Renal pelvis (tissue), 4 donors: ENCODE measurements around the gene SERGEF. TPM values are rescaled to one million over a fixed set of nuclear protein-coding genes. Genes with fewer than 3 reads are reported as not detected.

Experiments used
- DNase-seq: peaks from one replicate; pipeline ENCODE4 v3.0.0-alpha.2; 2013
- polyA plus RNA-seq, 3 donors: library from polyadenylated mRNA; unstranded; fragments of 120-200 nt; gene quantifications; one replicate each; pipeline ENCODE4 v1.2.1, GENCODE V29; 2013; ENCODE audit not compliant: insufficient read length in 3 of 3

The SERGEF gene
- polyA plus RNA-seq, 3 donors = 18.5 to 21.8 (median 20.5) TPM

- DNase-seq = no peak
Observed at GRCh38 chr11:17790453-17790852, 222.4 kb downstream of the SERGEF start.

- no peak for DNase-seq
Observed at GRCh38 chr11:17788084-17788483, 224.8 kb downstream of the SERGEF start.

GRCh38 chr11:17786824-17787525 lies 225.9 kb downstream of the SERGEF start:
- DNase-seq = no peak

- DNase-seq = no peak
Observed at GRCh38 chr11:17783878-17784277, 229.0 kb downstream of the SERGEF start.

- DNase-seq = no peak
Observed at GRCh38 chr11:17782603-17783337, 230.1 kb downstream of the SERGEF start.

GRCh38 chr11:17782145-17782544 lies 230.7 kb downstream of the SERGEF start:
- DNase-seq = no peak

- no peak for DNase-seq
Observed at GRCh38 chr11:17781626-17782025, 231.2 kb downstream of the SERGEF start.

- DNase-seq = no peak
Observed at GRCh38 chr11:17781221-17781620, 231.6 kb downstream of the SERGEF start.

- no peak for DNase-seq
Observed at GRCh38 chr11:17780668-17781067, 232.2 kb downstream of the SERGEF start.

GRCh38 chr11:17779861-17780594 lies 232.8 kb downstream of the SERGEF start:
- no peak for DNase-seq

GRCh38 chr11:17778956-17779860 lies 233.6 kb downstream of the SERGEF start:
- DNase-seq = no peak

GRCh38 chr11:17778352-17778751 lies 234.5 kb downstream of the SERGEF start:
- no peak for DNase-seq

- DNase-seq = no peak
Observed at GRCh38 chr11:17777738-17778091, 235.1 kb downstream of the SERGEF start.

- DNase-seq = no peak
Observed at GRCh38 chr11:17777086-17777737, 235.6 kb downstream of the SERGEF start.

- no peak for DNase-seq
Observed at GRCh38 chr11:17776212-17776875, 236.5 kb downstream of the SERGEF start.

GRCh38 chr11:17775507-17776211 lies 237.2 kb downstream of the SERGEF start:
- DNase-seq = no peak

GRCh38 chr11:17775035-17775348 lies 237.9 kb downstream of the SERGEF start:
- no peak for DNase-seq

- DNase-seq = no peak
Observed at GRCh38 chr11:17774232-17775034, 238.4 kb downstream of the SERGEF start.

- DNase-seq = no peak
Observed at GRCh38 chr11:17773674-17774073, 239.2 kb downstream of the SERGEF start.
